CD4-positive, alpha-beta T cell treated with Interferon gamma for 1 hour (primary cell): ENCODE data around the gene EMILIN3.

Source experiments
- DNase-seq: peaks from one replicate; pipeline ENCODE4 v3.0.0-alpha.2; 2020

The EMILIN3 gene

GRCh38 chr20:41361757-41362747, 4.6 kb downstream of the EMILIN3 start:
- no peak for DNase-seq

GRCh38 chr20:41360831-41361756, 5.5 kb downstream of the EMILIN3 start:
- DNase-seq, result no peak

- no peak for DNase-seq
Observed at GRCh38 chr20:41359541-41360011, 7.0 kb downstream of the EMILIN3 start.

- DNase-seq, result no peak
Observed at GRCh38 chr20:41358717-41359116, 7.9 kb downstream of the EMILIN3 start.

GRCh38 chr20:41358230-41358629, 8.4 kb downstream of the EMILIN3 start:
- DNase-seq, result no peak

- DNase-seq, result no peak
Observed at GRCh38 chr20:41357424-41358163, 9.0 kb downstream of the EMILIN3 start.

GRCh38 chr20:41356951-41357350, 9.7 kb downstream of the EMILIN3 start:
- no peak for DNase-seq

GRCh38 chr20:41355598-41356203, 10.9 kb downstream of the EMILIN3 start:
- no peak for DNase-seq

- DNase-seq, result no peak
Observed at GRCh38 chr20:41355192-41355591, 11.4 kb downstream of the EMILIN3 start.

- DNase-seq, result no peak
Observed at GRCh38 chr20:41353530-41353929, 13.1 kb downstream of the EMILIN3 start.

GRCh38 chr20:41352666-41353065, 14.0 kb downstream of the EMILIN3 start:
- DNase-seq, result no peak

- DNase-seq, result no peak
Observed at GRCh38 chr20:41352106-41352505, 14.5 kb downstream of the EMILIN3 start.

- DNase-seq, result no peak
Observed at GRCh38 chr20:41350408-41350962, 16.1 kb downstream of the EMILIN3 start.

- no peak for DNase-seq
Observed at GRCh38 chr20:41349943-41350342, 16.7 kb downstream of the EMILIN3 start.

GRCh38 chr20:41349266-41349665, 17.4 kb downstream of the EMILIN3 start:
- DNase-seq, result no peak

GRCh38 chr20:41348430-41349172, 18.0 kb downstream of the EMILIN3 start:
- DNase-seq, result no peak

- no peak for DNase-seq
Observed at GRCh38 chr20:41347523-41348429, 18.8 kb downstream of the EMILIN3 start.

GRCh38 chr20:41345729-41346067, 20.9 kb downstream of the EMILIN3 start:
- no peak for DNase-seq

- no peak for DNase-seq
Observed at GRCh38 chr20:41344938-41345728, 21.5 kb downstream of the EMILIN3 start.
